HG03064 (cell line): Measurements from ENCODE around the gene GATAD2B.
"Not testable (repeated sequence)": the region's sequence is repeated elsewhere in the genome, so short reads cannot be mapped to it uniquely, and the experiment has no call there.

ENCODE experiments used
- ATAC-seq: cut with Tn5 transposase; IDR thresholded peaks from one replicate; pipeline ENCODE4 v1.9.1; 2021; ENCODE audit warnings: low read depth; ENCODE audit not compliant: unreplicated experiment

GATAD2B gene

DNA sequence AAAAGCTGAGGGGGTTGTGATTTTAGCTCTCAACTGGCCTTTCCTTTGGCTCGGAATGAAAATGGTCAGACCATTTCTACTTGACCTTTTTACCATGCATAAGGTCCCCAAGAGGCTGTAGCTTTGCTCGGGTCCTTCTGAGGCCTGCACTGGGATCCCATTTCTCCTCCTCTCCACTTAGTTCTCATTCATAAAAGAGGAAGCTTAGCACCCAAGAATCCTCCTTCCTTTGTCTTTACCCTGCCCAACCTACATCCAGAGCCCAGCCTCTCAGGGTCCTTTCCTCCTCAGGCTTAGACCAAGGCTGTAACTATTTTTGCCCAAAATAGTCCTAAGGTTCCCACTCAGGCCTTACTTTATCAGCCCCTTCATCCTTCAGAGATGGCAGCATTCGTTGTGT, 153.6 kb downstream of the GATAD2B start:
- ATAC-seq: no peak

DNA sequence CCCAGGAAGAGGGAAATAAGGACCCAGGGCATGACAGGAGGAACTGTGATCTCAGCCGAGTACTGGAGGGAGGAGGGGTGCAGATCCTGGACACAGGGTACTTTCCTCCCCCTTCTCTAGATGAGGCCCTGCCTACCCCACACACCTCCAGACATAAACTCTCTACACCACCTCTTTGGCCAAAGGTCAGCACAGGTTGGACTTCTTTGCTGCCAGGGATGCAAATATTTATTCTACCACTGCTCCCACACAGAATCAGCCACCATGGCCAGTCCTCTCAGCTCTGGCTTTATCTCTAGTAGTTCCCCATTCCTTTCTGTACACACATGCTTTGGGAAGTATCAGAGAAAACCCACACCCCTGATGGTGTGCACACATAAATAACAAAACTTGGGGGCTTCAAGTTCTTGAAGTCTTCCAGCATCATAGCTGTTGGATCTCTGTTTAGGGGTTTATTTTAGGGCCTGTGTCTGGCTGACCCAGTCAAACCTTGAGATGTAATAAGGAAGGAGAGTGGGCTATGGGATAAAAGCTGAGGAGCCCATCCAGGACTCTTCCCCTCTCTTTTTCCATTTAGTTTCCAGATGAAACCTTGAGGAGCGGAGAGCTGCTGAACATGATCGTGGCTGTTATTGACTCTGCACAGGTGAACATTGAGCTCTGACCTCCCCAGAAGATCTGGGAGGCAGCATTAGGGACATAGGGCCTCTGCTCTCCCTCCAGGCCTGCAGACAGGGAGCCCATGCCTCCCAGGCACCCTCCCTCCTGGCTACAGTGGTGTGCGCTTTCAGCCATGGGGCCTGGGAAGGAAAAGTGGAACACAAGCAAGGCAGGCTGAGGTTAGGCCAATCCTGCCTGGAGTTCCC, 154.2 kb downstream of the GATAD2B start:
- ATAC-seq: no peak

DNA sequence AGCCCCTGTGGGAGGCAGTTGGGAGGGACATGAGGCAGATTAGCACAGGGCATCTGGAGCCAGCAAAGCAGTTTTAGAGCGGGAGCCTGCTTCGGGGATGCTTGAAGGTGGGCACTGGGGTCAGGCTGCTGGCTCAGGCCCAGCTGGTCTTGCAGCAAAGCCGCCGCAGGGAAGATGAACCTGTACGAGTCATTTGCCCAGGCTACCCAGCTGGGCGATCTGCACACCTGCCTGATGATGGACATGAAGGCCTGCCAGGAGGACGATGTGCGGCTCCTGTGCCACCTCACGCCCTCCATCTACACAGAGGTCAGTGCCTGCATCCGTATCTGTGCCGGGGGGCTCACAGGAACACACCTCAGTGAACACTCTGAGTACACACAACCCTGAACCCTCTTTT, 155.3 kb downstream of the GATAD2B start:
- no peak for ATAC-seq

DNA sequence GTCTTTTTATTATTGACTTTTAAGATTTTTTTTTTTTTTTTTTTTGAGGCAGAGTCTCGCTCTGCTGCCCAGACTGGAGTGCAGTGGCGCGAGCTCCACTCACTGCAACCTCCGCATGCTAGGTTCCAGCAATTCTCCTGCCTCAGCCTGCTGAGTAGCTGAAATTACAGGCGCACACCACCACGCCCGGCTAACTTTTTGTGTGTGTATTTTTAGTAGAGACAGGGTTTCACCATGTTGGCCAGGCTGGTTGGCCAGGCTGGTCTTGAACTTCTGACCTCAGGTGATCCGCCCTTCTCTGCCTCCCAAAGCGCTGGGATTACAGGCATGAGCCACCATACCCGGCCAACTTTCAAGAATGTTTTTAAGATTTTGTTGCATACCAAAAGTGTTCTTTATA, 156.1 kb downstream of the GATAD2B start:
- ATAC-seq: not testable (repeated sequence)

DNA sequence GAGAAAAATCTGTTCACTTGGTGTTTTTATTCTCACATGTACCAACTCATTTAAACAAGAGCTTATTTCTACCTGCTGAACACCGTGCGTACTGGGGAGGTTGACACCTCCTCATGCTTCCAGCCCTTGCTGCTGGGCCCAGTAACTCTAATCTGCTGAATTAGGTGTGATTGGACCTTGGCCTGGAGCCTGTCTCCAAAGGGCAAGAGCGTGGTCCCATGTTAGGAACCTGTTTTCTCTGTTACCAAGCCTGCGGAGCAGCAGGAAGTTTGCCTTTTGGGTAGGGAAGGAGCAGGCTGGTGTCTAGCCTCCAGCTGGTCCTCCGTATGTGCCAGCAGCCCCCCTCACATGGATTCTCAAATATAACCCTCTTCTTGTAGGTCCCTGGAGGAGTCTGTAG, 158.5 kb downstream of the GATAD2B start:
- no peak for ATAC-seq

DNA sequence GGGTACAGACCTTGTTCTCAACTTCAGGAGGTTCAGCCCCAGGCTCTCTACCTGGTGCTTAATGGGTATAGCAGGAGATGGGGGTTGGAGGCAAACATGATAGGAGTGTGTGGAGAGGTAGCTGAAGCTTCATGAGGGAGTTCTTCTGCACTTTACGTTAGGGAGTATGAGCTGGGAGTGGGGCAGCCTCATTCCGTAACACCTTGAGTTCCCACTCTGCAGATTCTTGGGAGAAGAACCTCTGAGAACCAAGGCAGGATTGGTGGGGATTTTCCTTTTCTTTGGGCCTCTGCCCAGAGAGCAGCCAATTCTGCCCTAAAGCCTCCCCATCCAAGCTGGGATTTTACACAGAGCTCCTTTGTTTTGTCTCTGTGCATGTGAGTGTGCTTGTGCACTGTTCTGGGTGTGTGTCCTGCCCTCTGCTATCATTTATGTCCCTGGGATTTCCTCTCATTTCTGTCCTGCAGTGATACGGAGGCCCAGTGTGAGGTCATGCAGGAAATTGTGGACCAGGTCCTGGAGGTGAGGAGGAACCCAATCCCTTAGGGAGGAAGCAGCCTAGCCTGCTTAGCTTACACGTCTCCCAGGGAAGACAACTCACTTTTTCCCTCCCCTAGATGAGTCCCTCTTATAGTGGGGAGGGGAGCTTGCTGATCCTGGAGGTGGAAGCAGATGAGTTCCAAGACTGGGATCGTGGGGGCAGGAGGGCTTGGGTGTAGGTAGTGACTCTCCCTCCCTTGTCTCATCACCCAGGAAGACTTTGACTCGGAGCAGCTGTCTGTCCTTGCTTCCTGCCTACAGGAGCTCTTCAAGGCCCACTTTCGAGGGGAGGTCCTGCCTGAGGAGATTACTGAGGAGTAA, 159.2 kb downstream of the GATAD2B start:
- no peak for ATAC-seq

DNA sequence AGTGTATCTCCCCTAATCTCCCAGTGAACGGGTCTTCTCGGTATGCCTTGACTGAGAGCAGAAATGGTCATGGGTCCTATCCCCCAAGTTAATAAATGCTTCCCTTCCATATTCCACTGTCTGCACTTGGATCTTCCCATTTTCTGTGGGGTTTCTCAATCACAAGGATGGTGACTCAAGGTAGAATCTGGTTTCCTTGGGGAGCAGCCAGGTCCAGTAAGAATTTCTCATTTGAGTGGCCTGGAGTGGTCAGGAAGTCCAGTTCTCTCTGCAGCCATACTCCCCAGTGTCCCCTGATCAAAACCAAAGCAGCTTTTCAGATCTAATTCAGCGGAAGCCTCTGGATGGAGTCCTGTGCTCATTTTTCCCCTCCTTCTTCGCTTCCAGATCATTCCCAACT, 162.3 kb downstream of the GATAD2B start:
- no peak for ATAC-seq
